Calu3 (cell line): ENCODE data around the gene INSYN2B. TPM values are rescaled to one million over a fixed set of nuclear protein-coding genes. Genes with fewer than 3 reads are reported as not detected.

Source experiments
- BruUV-seq: library from RNA; stranded (reverse); fragments of 400-500 nt; replicated peaks from 2 replicates; lab custom pipeline; 2021; lab: Mats Ljungman, UMichigan
- CTCF ChIA-PET: fragments of 300-600 bp; sonication (Branson Sonifier 250); formaldehyde crosslinking; loops from one replicate; lab custom pipeline; 2022; ENCODE audit warnings: antibody characterized with exemption; lab: Charles Lee
- DNase-seq: peaks from one replicate; pipeline ENCODE4 v3.0.0; 2022
- H3K27ac Mint-ChIP-seq: one replicate; pipeline ENCODE4 v1.8.0; 2022; ENCODE audit warnings: mixed read lengths; ENCODE audit not compliant: unreplicated experiment
- H3K27me3 Mint-ChIP-seq: one replicate; pipeline ENCODE4 v1.8.0; 2022; ENCODE audit warnings: mixed read lengths; ENCODE audit not compliant: unreplicated experiment
- H3K36me3 Mint-ChIP-seq: one replicate; pipeline ENCODE4 v1.8.0; 2022; ENCODE audit warnings: mild to moderate bottlenecking, moderate library complexity, mixed read lengths; ENCODE audit not compliant: insufficient read depth, unreplicated experiment
- H3K4me1 Mint-ChIP-seq: one replicate; pipeline ENCODE4 v1.8.0; 2022; ENCODE audit warnings: mild to moderate bottlenecking, low read depth, mixed read lengths; ENCODE audit not compliant: unreplicated experiment
- H3K4me3 Mint-ChIP-seq: one replicate; pipeline ENCODE4 v1.8.0; 2022; ENCODE audit warnings: mild to moderate bottlenecking, low read depth, moderate library complexity, mixed read lengths; ENCODE audit not compliant: unreplicated experiment
- H3K9me3 Mint-ChIP-seq: one replicate; pipeline ENCODE4 v1.8.0; 2022; ENCODE audit warnings: low read depth, mixed read lengths; ENCODE audit not compliant: unreplicated experiment
- CTCF ChIP-seq: fragments of 200-600 bp; IDR thresholded peaks from one replicate; pipeline ENCODE4 v1.8.0; 2022; ENCODE audit warnings: antibody characterized with exemption; ENCODE audit not compliant: unreplicated experiment
- intact Hi-C: fragments of 100-400 bp; cut with micrococcal nuclease; formaldehyde crosslinking; loops from one replicate; pipeline ENCODE4 v1.10.0; 2022; ENCODE audit not compliant: unreplicated experiment
- total RNA-seq: library from RNA; stranded (reverse); gene quantifications from 2 replicates; pipeline ENCODE4 v1.2.3, GENCODE V29; 2022

INSYN2B gene
- total RNA-seq, 1 experiment from 2014 or later = not detected

DNA sequence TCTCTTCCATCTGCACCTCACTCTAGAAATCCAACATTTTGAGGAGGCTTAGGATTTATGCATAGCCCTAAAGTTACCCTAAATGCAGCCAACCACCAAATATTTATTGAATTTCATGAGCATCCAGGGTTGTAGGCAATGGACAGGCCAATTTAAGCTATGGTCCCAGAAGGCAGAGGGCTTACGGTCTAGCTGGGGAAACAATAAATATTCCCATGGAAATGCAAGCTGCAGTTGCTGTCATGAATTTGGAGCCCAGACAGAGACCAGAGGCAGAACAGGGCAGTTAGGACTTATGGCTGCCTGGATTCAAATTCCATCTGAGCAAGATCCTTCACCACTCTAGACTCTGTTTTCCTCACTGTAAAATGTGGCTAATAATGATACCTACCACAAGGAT, 9.1 kb upstream of the INSYN2B start:
- intact Hi-C loops = no loop called here
- Mint-ChIP-seq H3K4me3 (no peak overlapping the region), H3K27ac (no peak overlapping the region), H3K4me1 (no peaks in the 10 kb centered on the region), H3K36me3 (no peaks in the 10 kb centered on the region), H3K27me3 (peaks cover 84% of the 10 kb centered on the region), H3K9me3 (no peaks in the 10 kb centered on the region)
- CTCF ChIA-PET = interaction anchor here (1.6 kb wide), 1 partner anchor 9 kb away, joined by 4 read pairs; the partner anchor contains the start of gene INSYN2B
- BruUV-seq = no TSS peak
- no peak for DNase-seq
- TF ChIP-seq CTCF = no peak

GRCh38 chr5:169988947-169989346, 8.7 kb upstream of the INSYN2B start:
- Mint-ChIP-seq H3K27me3 (peaks cover 84% of the 10 kb centered on the region), H3K36me3 (no peaks in the 10 kb centered on the region), H3K9me3 (no peaks in the 10 kb centered on the region), H3K4me3 (no peak overlapping the region), H3K27ac (no peak overlapping the region), H3K4me1 (no peaks in the 10 kb centered on the region)
- intact Hi-C loops = no loop called here
- no peak for DNase-seq
- no peak for TF ChIP-seq CTCF
- no TSS peak for BruUV-seq
- CTCF ChIA-PET = no interaction called here

DNA sequence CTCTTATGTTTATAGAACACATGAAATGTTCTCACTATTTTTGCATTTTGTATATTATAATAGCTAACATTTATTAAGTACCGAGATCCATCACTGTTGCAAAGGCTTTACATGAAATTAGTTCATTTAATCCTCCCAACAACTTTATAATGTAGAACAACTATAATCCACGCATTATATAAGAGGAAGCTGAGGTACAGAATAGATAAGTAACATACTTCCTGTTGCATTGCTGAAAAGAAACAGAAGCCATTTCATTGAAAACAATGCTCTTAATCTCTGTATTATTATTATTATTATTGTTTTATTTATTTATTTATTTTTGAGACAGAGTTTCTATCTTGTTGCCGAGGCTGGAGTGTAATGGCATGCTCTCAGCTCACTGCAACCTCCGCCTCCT, 7.9 kb upstream of the INSYN2B start:
- intact Hi-C loops = no loop called here
- Mint-ChIP-seq H3K9me3 (no peaks in the 10 kb centered on the region), H3K4me3 (no peak overlapping the region), H3K27ac (no peak overlapping the region), H3K4me1 (no peaks in the 10 kb centered on the region), H3K36me3 (no peaks in the 10 kb centered on the region), H3K27me3 (peaks cover 84% of the 10 kb centered on the region)
- DNase-seq = no peak
- CTCF ChIA-PET = no interaction called here
- TF ChIP-seq CTCF = no peak
- no TSS peak for BruUV-seq

DNA sequence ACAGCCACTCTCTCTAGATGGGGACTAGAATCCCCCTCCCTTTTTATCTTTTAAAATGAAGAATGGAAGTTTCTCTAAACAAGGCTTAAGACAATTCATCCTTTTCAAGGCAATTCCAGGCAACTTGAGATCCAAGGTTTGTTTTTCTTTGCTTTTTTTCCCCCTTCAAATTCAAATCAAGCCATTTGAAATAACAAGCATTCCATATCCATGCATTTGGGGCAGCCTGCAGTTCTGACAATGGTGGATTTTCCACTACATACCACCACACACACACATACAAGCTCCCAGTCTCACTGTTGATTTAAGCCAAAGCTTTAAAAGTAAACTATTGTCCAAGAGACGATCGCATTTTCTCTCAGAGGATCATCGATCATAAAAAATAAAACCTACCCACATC, 424 bp downstream of the INSYN2B start:
- no peak for TF ChIP-seq CTCF
- peaks cover 90% of the 10 kb centered on the region for H3K27me3 Mint-ChIP-seq
- no peak overlapping the region for H3K4me3 Mint-ChIP-seq
- intact Hi-C loops = loop anchor here (1.0 to 5.0 kb wide), 4 partner anchors 68 to 993 kb away; no protein-coding TSS in a partner anchor
- no peaks in the 10 kb centered on the region for H3K9me3 Mint-ChIP-seq
- no peaks in the 10 kb centered on the region for H3K36me3 Mint-ChIP-seq
- BruUV-seq = no TSS peak
- no peaks in the 10 kb centered on the region for H3K4me1 Mint-ChIP-seq
- CTCF ChIA-PET = interaction anchor here (0.6 to 2.1 kb wide), 7 partner anchors 9 to 278 kb away, joined by 3 to 22 read pairs (median 4); no protein-coding TSS in a partner anchor
- DNase-seq = no peak
- no peak overlapping the region for H3K27ac Mint-ChIP-seq
